ENCODE data around the gene NOL4L.

- TF ChIP-seq CTCF (IDR thresholded peaks at IDR 0.05; ENCODE audit: low read depth, low read length) (no peak), MYC (IDR thresholded peaks at IDR 0.05; ENCODE audit: low read depth, low read length) (no peak), MAX (IDR thresholded peaks at IDR 0.05; ENCODE audit: low read depth, low read length) (no peak)
Observed at GRCh38 chr20:32544893-32545840, 40.0 kb downstream of the NOL4L start.

All from NB4 (cell line).